Right cardiac atrium (tissue), 5 donors: ENCODE data around the gene FPR2. TPM values are rescaled to one million over a fixed set of nuclear protein-coding genes. Genes with fewer than 3 reads are reported as not detected.
A peak's percentile ranks its signal among the peaks of the same experiment; 100 is the strongest.

Source experiments
- ATAC-seq, 2 donors: fragments of 200-7000 bp; cut with Tn5 transposase; one replicate each; pipeline versions ENCODE4 v1.8.0 to v1.9.1; 2020; ENCODE audit warnings: moderate library complexity in 2 of 2, mild to moderate bottlenecking in 1 of 2
- DNase-seq, 3 donors: peaks; one replicate each; pipeline ENCODE4 v3.0.0-alpha.2; 2020
- H3K27ac ChIP-seq: one replicate; pipeline ENCODE4 v1.5.1; 2013; ENCODE audit warnings: mild to moderate bottlenecking, low read length, control low read depth, moderate library complexity
- H3K27me3 ChIP-seq: one replicate; pipeline ENCODE4 v1.6.1; 2013; ENCODE audit not compliant: control insufficient read depth, insufficient read depth
- H3K4me1 ChIP-seq: one replicate; pipeline ENCODE4 v1.6.1; 2013; ENCODE audit warnings: low read length; ENCODE audit not compliant: control insufficient read depth, insufficient read depth
- H3K4me3 ChIP-seq: one replicate; pipeline ENCODE4 v1.5.1; 2013; ENCODE audit warnings: low read length, control low read depth
- H3K9me3 ChIP-seq: one replicate; pipeline ENCODE4 v1.6.1; 2013; ENCODE audit warnings: low read length; ENCODE audit not compliant: control insufficient read depth
- WGBS: extraction: QIAGEN DNeasy Blood & Tissue Kit; methylation state at CpG from one replicate; pipeline ENCODE4 v1.1.7; 2013; 5-methylcytosine and 5-hydroxymethylcytosine counted together
- intact Hi-C, 4 donors: fragments of 100-400 bp; cut with DNase I; formaldehyde crosslinking; loops; one replicate each; pipeline versions ENCODE4 v1.11.0 to v1.14.0; 2022 to 2023
- polyA plus RNA-seq: library from polyadenylated mRNA; stranded (reverse); fragments of 200-250 nt; gene quantifications from one replicate; pipeline ENCODE4 v1.2.3, GENCODE V29; 2013
- total RNA-seq, 4 donors: library from RNA; stranded (reverse); fragmentation: NEBNext Ultra II Directional; extraction: Animal tissue kit (Norgen Biotek cat#: 25700); gene quantifications; one replicate each; pipeline ENCODE4 v1.2.1, GENCODE V29; 2021
- donor health status: healthy with polysubstance abuse.
- donor health status: DM: no; HTN: yes; CAD: no.
- donor health status: DM: no; HTN: no; CAD: no.
- donor health status: DM: no; HTN: yes; CAD: no; lungs with severe emphysema.
- donor health status: DM: yes; HTN: yes; CAD: no.

Gene FPR2
- total and polyA plus RNA-seq, 5 donors = 0.09 to 1.4 (median 0.91) TPM

GRCh38 chr19:51740356-51740755 is 20.6 kb upstream of the FPR2 start:
- H3K9me3 ChIP-seq = no peaks in the 10 kb centered on the region
- no peak overlapping the region for H3K27ac ChIP-seq
- intact Hi-C loops = no loop called here
- no peak for ATAC-seq
- H3K4me3 ChIP-seq = no peak overlapping the region
- H3K27me3 ChIP-seq = no peaks in the 10 kb centered on the region
- WGBS = 56% methylated on average over 5 of the region's 5 CpGs
- no peak for DNase-seq
- no peaks in the 10 kb centered on the region for H3K4me1 ChIP-seq

- no peaks in the 10 kb centered on the region for H3K9me3 ChIP-seq
- no peak overlapping the region for H3K27ac ChIP-seq
- WGBS = 54% methylated on average over 6 of the region's 6 CpGs
- no peak for ATAC-seq
- intact Hi-C loops = no loop called here
- no peaks in the 10 kb centered on the region for H3K27me3 ChIP-seq
- DNase-seq = no peak
- no peaks in the 10 kb centered on the region for H3K4me1 ChIP-seq
- no peak overlapping the region for H3K4me3 ChIP-seq
Observed at GRCh38 chr19:51742789-51743188, 18.2 kb upstream of the FPR2 start.

- Histone ChIP-seq H3K4me1 (no peaks in the 10 kb centered on the region), H3K27me3 (no peaks in the 10 kb centered on the region), H3K9me3 (no peaks in the 10 kb centered on the region), H3K4me3 (no peak overlapping the region), H3K27ac (no peak overlapping the region)
- 74% methylated on average over 3 of the region's 3 CpGs for WGBS
- DNase-seq (no peak), ATAC-seq (no peak)
- intact Hi-C loops = no loop called here
Observed at GRCh38 chr19:51743405-51743804, 17.6 kb upstream of the FPR2 start.

GRCh38 chr19:51746731-51747130 is 14.2 kb upstream of the FPR2 start:
- ATAC-seq (no peak), DNase-seq (no peak)
- no peaks in the 10 kb centered on the region for H3K9me3 ChIP-seq
- no peaks in the 10 kb centered on the region for H3K4me1 ChIP-seq
- 68% methylated on average over 7 of the region's 7 CpGs for WGBS
- H3K27ac ChIP-seq = no peak overlapping the region
- H3K4me3 ChIP-seq = no peak overlapping the region
- intact Hi-C loops = no loop called here
- no peaks in the 10 kb centered on the region for H3K27me3 ChIP-seq

GRCh38 chr19:51749979-51750378 is 11.0 kb upstream of the FPR2 start:
- H3K27ac ChIP-seq = no peak overlapping the region
- no peak for ATAC-seq
- no peaks in the 10 kb centered on the region for H3K27me3 ChIP-seq
- DNase-seq = no peak
- 80% methylated on average over 4 of the region's 4 CpGs for WGBS
- no peaks in the 10 kb centered on the region for H3K9me3 ChIP-seq
- no peak overlapping the region for H3K4me3 ChIP-seq
- H3K4me1 ChIP-seq = no peaks in the 10 kb centered on the region
- intact Hi-C loops = no loop called here

- ATAC-seq (no peak), DNase-seq (no peak)
- Histone ChIP-seq H3K4me3 (peak overlapping the region; percentile 8), H3K9me3 (no peaks in the 10 kb centered on the region), H3K27me3 (no peaks in the 10 kb centered on the region), H3K27ac (no peak overlapping the region), H3K4me1 (no peaks in the 10 kb centered on the region)
- intact Hi-C loops = no loop called here
- 80% methylated on average over 7 of the region's 7 CpGs for WGBS
Observed at GRCh38 chr19:51750400-51751094, 10.4 kb upstream of the FPR2 start.

GRCh38 chr19:51751655-51752054 is 9.3 kb upstream of the FPR2 start, which contains the start of gene FPR1:
Gene FPR1, minus strand, starts transcription at chr19:51751878. Its CDS starts 4,884 bp downstream, at chr19:51746994.
- Histone ChIP-seq H3K9me3 (no peaks in the 10 kb centered on the region), H3K4me3 (peak within 1 kb of the TSS; percentile 8), H3K27me3 (no peaks in the 10 kb centered on the region), H3K27ac (no peak within 1 kb of the TSS), H3K4me1 (no peaks in the 10 kb centered on the region)
- ATAC-seq (peak; percentile 67 to 71), DNase-seq (no peak)
- 58% methylated on average over 2 of the region's 2 CpGs for WGBS
- intact Hi-C loops = no loop called here

GRCh38 chr19:51754109-51754508 is 6.9 kb upstream of the FPR2 start:
- H3K27me3 ChIP-seq = no peaks in the 10 kb centered on the region
- no peaks in the 10 kb centered on the region for H3K9me3 ChIP-seq
- DNase-seq (peak in 1 of 3 donors; percentile 52), ATAC-seq (peak; percentile 40 to 48)
- WGBS = 83% methylated on average over 6 of the region's 6 CpGs
- H3K4me3 ChIP-seq = no peak overlapping the region
- no peaks in the 10 kb centered on the region for H3K4me1 ChIP-seq
- H3K27ac ChIP-seq = no peak overlapping the region
- intact Hi-C loops = no loop called here

- no peak for DNase-seq
- no peak overlapping the region for H3K27ac ChIP-seq
- no peak for ATAC-seq
Observed at GRCh38 chr19:51754770-51755169, 6.2 kb upstream of the FPR2 start.

GRCh38 chr19:51755571-51755970 is 5.4 kb upstream of the FPR2 start:
- Histone ChIP-seq H3K9me3 (no peaks in the 10 kb centered on the region), H3K4me3 (no peak overlapping the region), H3K27me3 (no peaks in the 10 kb centered on the region), H3K27ac (no peak overlapping the region), H3K4me1 (no peaks in the 10 kb centered on the region)
- ATAC-seq = no peak
- DNase-seq = no peak
- WGBS = 87% methylated on average over 7 of the region's 7 CpGs
- intact Hi-C loops = no loop called here

More at GRCh38 chr19:51754770-51755169, 6.2 kb upstream of the FPR2 start:
- Histone ChIP-seq H3K27me3 (no peaks in the 10 kb centered on the region), H3K9me3 (no peaks in the 10 kb centered on the region), H3K4me1 (no peaks in the 10 kb centered on the region), H3K4me3 (no peak overlapping the region)
- 81% methylated on average over 4 of the region's 4 CpGs for WGBS
- intact Hi-C loops = no loop called here

- Histone ChIP-seq H3K27ac (no peak overlapping the region), H3K4me1 (no peaks in the 10 kb centered on the region), H3K27me3 (no peaks in the 10 kb centered on the region), H3K9me3 (no peaks in the 10 kb centered on the region), H3K4me3 (no peak overlapping the region)
- DNase-seq (no peak), ATAC-seq (no peak)
- intact Hi-C loops = no loop called here
- WGBS = 71% methylated on average over 7 of the region's 7 CpGs
Observed at GRCh38 chr19:51761696-51762095, 716 bp downstream of the FPR2 start.

GRCh38 chr19:51765086-51765485 is 4.1 kb downstream of the FPR2 start:
- Histone ChIP-seq H3K27me3 (no peaks in the 10 kb centered on the region), H3K9me3 (no peaks in the 10 kb centered on the region), H3K4me1 (no peaks in the 10 kb centered on the region), H3K27ac (no peak overlapping the region), H3K4me3 (no peak overlapping the region)
- 49% methylated on average over 5 of the region's 5 CpGs for WGBS
- DNase-seq (no peak), ATAC-seq (no peak)
- intact Hi-C loops = no loop called here
